HepG2 (cell line): ENCODE data around the gene PPP2R5B. TPM values are rescaled to one million over a fixed set of nuclear protein-coding genes. Genes with fewer than 3 reads are reported as not detected.

ENCODE experiments used
- ETV6 ChIP-seq: sonication (generic); formaldehyde crosslinking; conservative IDR thresholded peaks from 2 replicates; pipeline ENCODE4 v1.4.0; 2020; ENCODE audit warnings: missing genetic modification reagents
- EZH2 ChIP-seq: conservative IDR thresholded peaks from 2 replicates; pipeline ENCODE4 v1.6.1; 2012; ENCODE audit warnings: mild to moderate bottlenecking, low read depth, low read length, moderate library complexity
- HOXD1 ChIP-seq: sonication (generic); formaldehyde crosslinking; IDR thresholded peaks from 2 replicates; pipeline ENCODE4 v1.5.0; 2020; ENCODE audit warnings: missing genetic modification reagents
- KDM4B ChIP-seq: sonication (generic); formaldehyde crosslinking; IDR thresholded peaks from 2 replicates; pipeline ENCODE4 v1.4.0; 2020; ENCODE audit warnings: missing genetic modification reagents
- MAZ ChIP-seq, 2 experiments: sonication (generic) in 1 of 2; formaldehyde crosslinking in 1 of 2; IDR thresholded peaks; 2 replicates each; pipeline versions ENCODE4 v1.5.0 to v1.6.1; 2012 to 2020; ENCODE audit warnings: low read depth in 2 of 2, mild to moderate bottlenecking in 2 of 2, borderline replicate concordance in 1 of 2, improper control_type of control experiment in 1 of 2, low read length in 1 of 2, missing genetic modification reagents in 1 of 2, moderate library complexity in 1 of 2
- NFIB ChIP-seq: sonication (generic); formaldehyde crosslinking; IDR thresholded peaks from 2 replicates; pipeline ENCODE4 v1.9.0; 2021; ENCODE audit warnings: missing genetic modification reagents, mild to moderate bottlenecking, borderline replicate concordance
- NR2F2 ChIP-seq: IDR thresholded peaks from 2 replicates; pipeline ENCODE4 v1.6.1; 2012; ENCODE audit warnings: low read depth, inconsistent platforms, borderline replicate concordance
- RBAK ChIP-seq: sonication (generic); formaldehyde crosslinking; IDR thresholded peaks from 2 replicates; pipeline ENCODE4 v1.5.1; 2020; ENCODE audit warnings: mild to moderate bottlenecking, missing genetic modification reagents
- SAP130 ChIP-seq: IDR thresholded peaks from 2 replicates; pipeline ENCODE4 v1.6.1; 2016; ENCODE audit warnings: low read depth
- SMC3 ChIP-seq: IDR thresholded peaks from 2 replicates; pipeline ENCODE4 v1.6.1; 2011; ENCODE audit warnings: low read length, improper control_type of control experiment
- TOPORS ChIP-seq: sonication (generic); formaldehyde crosslinking; IDR thresholded peaks from 2 replicates; pipeline ENCODE4 v1.8.0; 2023; ENCODE audit warnings: mild to moderate bottlenecking, missing genetic modification reagents
- YY1 ChIP-seq: IDR thresholded peaks from 2 replicates; pipeline ENCODE4 v1.6.1; 2011; ENCODE audit warnings: low read length, low read depth, moderate library complexity, mild to moderate bottlenecking; ENCODE audit not compliant: insufficient read depth, insufficient replicate concordance
- ZBTB20 ChIP-seq: sonication (generic); formaldehyde crosslinking; IDR thresholded peaks from 2 replicates; pipeline ENCODE4 v1.8.1; 2023; ENCODE audit warnings: missing genetic modification reagents, low read depth, mild to moderate bottlenecking, borderline replicate concordance
- ZBTB33 ChIP-seq: sonication (generic); formaldehyde crosslinking; IDR thresholded peaks from 2 replicates; pipeline ENCODE4 v1.4.0; 2020; ENCODE audit warnings: missing genetic modification reagents
- ZMYM4 ChIP-seq: sonication (generic); formaldehyde crosslinking; IDR thresholded peaks from 2 replicates; pipeline ENCODE4 v1.8.1; 2023; ENCODE audit warnings: mild to moderate bottlenecking, missing genetic modification reagents
- ZNF12 ChIP-seq: sonication (generic); formaldehyde crosslinking; IDR thresholded peaks from 2 replicates; pipeline ENCODE4 v1.5.0; 2020; ENCODE audit warnings: missing genetic modification reagents
- ZNF224 ChIP-seq: sonication (generic); formaldehyde crosslinking; IDR thresholded peaks from 2 replicates; pipeline ENCODE4 v1.5.0; 2020; ENCODE audit warnings: mild to moderate bottlenecking, missing genetic modification reagents
- ZNF543 ChIP-seq: sonication (generic); formaldehyde crosslinking; IDR thresholded peaks from 2 replicates; pipeline ENCODE4 v1.4.0; 2020; ENCODE audit warnings: mild to moderate bottlenecking, missing genetic modification reagents
- ZNF549 ChIP-seq: sonication (generic); formaldehyde crosslinking; IDR thresholded peaks from 2 replicates; pipeline ENCODE4 v1.5.0; 2020; ENCODE audit warnings: missing genetic modification reagents
- ZNF574 ChIP-seq: sonication (generic); formaldehyde crosslinking; IDR thresholded peaks from 2 replicates; pipeline ENCODE4 v1.4.0; 2020; ENCODE audit warnings: missing genetic modification reagents
- ZZZ3 ChIP-seq: sonication (generic); formaldehyde crosslinking; IDR thresholded peaks from 2 replicates; pipeline ENCODE4 v1.4.0; 2020; ENCODE audit warnings: missing genetic modification reagents, mild to moderate bottlenecking, borderline replicate concordance
- polyA plus RNA-seq, 8 experiments: library from polyadenylated mRNA; depleted of rRNA in 3 of 8; stranded (reverse) in 7 of 8; unstranded in 1 of 8; fragments of >200 nt; fragmentation: Illumina TruSeq in 4 of 8; extraction: Trizol in 4 of 8; gene quantifications; 2 replicates each; pipeline versions ENCODE4 v1.2.1 to v1.2.3, GENCODE V29; 2011 to 2016; ENCODE audit warnings: low read depth in 4 of 8, missing spikeins in 1 of 8, mixed read lengths in 1 of 8; ENCODE audit not compliant: insufficient read depth in 1 of 8
- total RNA-seq, 5 experiments: library from RNA; depleted of rRNA; stranded (reverse); fragments of >200 nt; fragmentation: Illumina TruSeq; extraction: Trizol; gene quantifications; 2 replicates each; pipeline ENCODE4 v1.2.3, GENCODE V29; 2016; ENCODE audit warnings: low read depth in 1 of 5
- TF ChIP-seq, protein P1 (sequence below): sonication (generic); formaldehyde crosslinking; IDR thresholded peaks from 2 replicates; pipeline ENCODE4 v1.5.1; 2020; ENCODE audit warnings: mild to moderate bottlenecking, missing genetic modification reagents, moderate library complexity
- TF ChIP-seq, protein P2 (sequence below): IDR thresholded peaks from 2 replicates; pipeline ENCODE4 v1.6.1; 2016; ENCODE audit warnings: low read depth, borderline replicate concordance

PPP2R5B gene
- total and polyA plus RNA-seq, 2 of the 13 experiments (the other 11 are each of a cell fraction or from before 2014, with no cell fraction given), result 2.3 to 8.3 TPM

GRCh38 chr11:64916775-64917662 lies 7.5 kb upstream of the PPP2R5B start, which contains the start of gene ATG2A (continued):
- TF ChIP-seq ZBTB33 (CRISPR knock-in tag), result no peak
- peak; percentile 92 for TF ChIP-seq SAP130 (CRISPR knock-in tag)
- peak; percentile 65 for TF ChIP-seq YY1
- peak; percentile 55; the same call in 1 of the 2 replicates for TF ChIP-seq ETV6
- 0 out of 2 replicates have a peak, but pooled peaks have one; percentile 35 for TF ChIP-seq RBAK
- TF ChIP-seq, protein P1, sequence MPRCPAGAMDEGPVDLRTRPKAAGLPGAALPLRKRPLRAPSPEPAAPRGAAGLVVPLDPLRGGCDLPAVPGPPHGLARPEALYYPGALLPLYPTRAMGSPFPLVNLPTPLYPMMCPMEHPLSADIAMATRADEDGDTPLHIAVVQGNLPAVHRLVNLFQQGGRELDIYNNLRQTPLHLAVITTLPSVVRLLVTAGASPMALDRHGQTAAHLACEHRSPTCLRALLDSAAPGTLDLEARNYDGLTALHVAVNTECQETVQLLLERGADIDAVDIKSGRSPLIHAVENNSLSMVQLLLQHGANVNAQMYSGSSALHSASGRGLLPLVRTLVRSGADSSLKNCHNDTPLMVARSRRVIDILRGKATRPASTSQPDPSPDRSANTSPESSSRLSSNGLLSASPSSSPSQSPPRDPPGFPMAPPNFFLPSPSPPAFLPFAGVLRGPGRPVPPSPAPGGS (CRISPR knock-in tag), result no peak; the same call in 1 of the 2 replicates
- TF ChIP-seq ZNF12 (CRISPR knock-in tag), result peak; percentile 55; the same call in 1 of the 2 replicates
- TF ChIP-seq ZNF543 (CRISPR knock-in tag), result peak; percentile 58; the same call in 1 of the 2 replicates
- 0 out of 2 replicates have a peak, but pooled peaks have one; percentile 57 for TF ChIP-seq NFIB
- no peak for TF ChIP-seq SMC3
- peak; percentile 57; the same call in 1 of the 2 replicates for TF ChIP-seq ZZZ3
- peak; percentile 56; the same call in 1 of the 2 replicates for TF ChIP-seq ZNF574 (CRISPR knock-in tag)
- TF ChIP-seq NR2F2, result 0 out of 2 replicates have a peak, but pooled peaks have one; percentile 56
- peak; percentile 34; the same call in 1 of the 2 replicates for TF ChIP-seq KDM4B (CRISPR knock-in tag)
- TF ChIP-seq ZMYM4 (CRISPR knock-in tag), result peak; percentile 78
- TF ChIP-seq, protein P2, sequence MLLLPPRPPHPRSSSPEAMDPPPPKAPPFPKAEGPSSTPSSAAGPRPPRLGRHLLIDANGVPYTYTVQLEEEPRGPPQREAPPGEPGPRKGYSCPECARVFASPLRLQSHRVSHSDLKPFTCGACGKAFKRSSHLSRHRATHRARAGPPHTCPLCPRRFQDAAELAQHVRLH (CRISPR knock-in tag), result peak; percentile 68; the same call in 1 of the 2 replicates
- 0 out of 2 replicates have a peak, but pooled peaks have one; percentile 60 for TF ChIP-seq ZBTB20 (CRISPR knock-in tag)
- no peak for TF ChIP-seq MAZ (IDR thresholded peaks at IDR 0.05; ENCODE audit: borderline replicate concordance, low read depth, low read length)
- TF ChIP-seq MAZ (CRISPR knock-in tag; IDR thresholded peaks at IDR 0.05; ENCODE audit: low read depth), result peak; percentile 33
- no peak for TF ChIP-seq EZH2
- 0 out of 2 replicates have a peak, but pooled peaks have one; percentile 42 for TF ChIP-seq ZNF224
- TF ChIP-seq TOPORS, result no peak
- no peak for TF ChIP-seq HOXD1 (CRISPR knock-in tag)
- TF ChIP-seq ZNF549, result no peak
